ENCODE data around the gene HHAT.
"Not testable (repeated sequence)": the region's sequence is repeated elsewhere in the genome, so short reads cannot be mapped to it uniquely, and the experiment has no call there.

GRCh38 chr1:210661520-210661919 lies 332.8 kb downstream of the HHAT start:
- not testable (repeated sequence) for TF ChIP-seq POLR2A, CTCF (IDR thresholded peaks at IDR 0.05)
